Gastroesophageal sphincter (tissue), 3 donors: ENCODE measurements around the gene RIPOR3.
A peak's percentile ranks its signal among the peaks of the same experiment; 100 is the strongest.

Experiments used
- EP300 ChIP-seq: sonication (generic); formaldehyde crosslinking; IDR thresholded peaks from one replicate; pipeline ENCODE4 v1.6.1; 2017; ENCODE audit warnings: antibody characterized with exemption, mild to moderate bottlenecking
- POLR2A ChIP-seq, 2 donors: fragments of 450-650 bp; IDR thresholded peaks; one replicate each; pipeline ENCODE4 v1.6.1; 2017; ENCODE audit warnings: antibody characterized with exemption in 2 of 2, mild to moderate bottlenecking in 2 of 2, moderate library complexity in 1 of 2
- POLR2AphosphoS5 ChIP-seq: sonication (generic); formaldehyde crosslinking; IDR thresholded peaks from one replicate; pipeline ENCODE4 v1.6.1; 2017; ENCODE audit warnings: antibody characterized with exemption
- TF ChIP-seq, protein P1 (sequence below), 4 experiments: fragments of 200-600 bp in 2 of 4; fragments of 450-650 bp in 2 of 4; sonication (generic) in 1 of 4; IDR thresholded peaks; one replicate each; pipeline ENCODE4 v1.5.1; 2017 to 2019; ENCODE audit warnings: antibody characterized with exemption in 4 of 4, mild to moderate bottlenecking in 2 of 4, moderate library complexity in 2 of 4

DNA sequence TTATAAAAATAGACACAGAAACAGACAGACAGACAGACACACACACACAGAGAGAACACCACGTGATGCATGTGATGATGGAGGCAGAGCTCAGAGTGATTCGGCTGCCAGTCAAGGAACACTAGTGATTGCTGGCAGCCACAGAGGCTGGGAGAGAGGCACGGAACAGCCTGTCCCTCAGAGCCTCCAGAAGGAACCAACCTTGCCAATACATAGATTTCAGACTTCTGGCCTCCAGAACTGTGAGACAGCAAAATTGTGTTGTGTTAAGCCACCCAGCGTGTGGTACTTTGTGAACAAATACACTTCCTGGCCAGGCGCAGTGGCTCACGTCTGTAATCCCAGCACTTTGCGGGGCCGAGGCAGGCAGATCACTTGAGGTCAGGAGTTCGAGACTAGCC lies 30.5 kb upstream of the RIPOR3 start:
- TF ChIP-seq, protein P1, sequence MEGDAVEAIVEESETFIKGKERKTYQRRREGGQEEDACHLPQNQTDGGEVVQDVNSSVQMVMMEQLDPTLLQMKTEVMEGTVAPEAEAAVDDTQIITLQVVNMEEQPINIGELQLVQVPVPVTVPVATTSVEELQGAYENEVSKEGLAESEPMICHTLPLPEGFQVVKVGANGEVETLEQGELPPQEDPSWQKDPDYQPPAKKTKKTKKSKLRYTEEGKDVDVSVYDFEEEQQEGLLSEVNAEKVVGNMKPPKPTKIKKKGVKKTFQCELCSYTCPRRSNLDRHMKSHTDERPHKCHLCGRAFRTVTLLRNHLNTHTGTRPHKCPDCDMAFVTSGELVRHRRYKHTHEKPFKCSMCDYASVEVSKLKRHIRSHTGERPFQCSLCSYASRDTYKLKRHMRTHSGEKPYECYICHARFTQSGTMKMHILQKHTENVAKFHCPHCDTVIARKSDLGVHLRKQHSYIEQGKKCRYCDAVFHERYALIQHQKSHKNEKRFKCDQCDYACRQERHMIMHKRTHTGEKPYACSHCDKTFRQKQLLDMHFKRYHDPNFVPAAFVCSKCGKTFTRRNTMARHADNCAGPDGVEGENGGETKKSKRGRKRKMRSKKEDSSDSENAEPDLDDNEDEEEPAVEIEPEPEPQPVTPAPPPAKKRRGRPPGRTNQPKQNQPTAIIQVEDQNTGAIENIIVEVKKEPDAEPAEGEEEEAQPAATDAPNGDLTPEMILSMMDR (IDR thresholded peaks at IDR 0.05), result no peak
- TF ChIP-seq POLR2AphosphoS5 (peak; percentile 69), POLR2A (IDR thresholded peaks at IDR 0.05) (no peak), EP300 (no peak)
